GM12873 (cell line): Measurements from ENCODE around the gene F13A1.

Experiments
- TF ChIP-seq, protein P1 (sequence below): IDR thresholded peaks from 2 replicates; pipeline ENCODE4 v1.5.1; 2012; ENCODE audit warnings: low read depth, mild to moderate bottlenecking, moderate library complexity, low read length, control low read depth; ENCODE audit not compliant: insufficient read depth; ENCODE audit errors: missing control alignments

The F13A1 gene

DNA sequence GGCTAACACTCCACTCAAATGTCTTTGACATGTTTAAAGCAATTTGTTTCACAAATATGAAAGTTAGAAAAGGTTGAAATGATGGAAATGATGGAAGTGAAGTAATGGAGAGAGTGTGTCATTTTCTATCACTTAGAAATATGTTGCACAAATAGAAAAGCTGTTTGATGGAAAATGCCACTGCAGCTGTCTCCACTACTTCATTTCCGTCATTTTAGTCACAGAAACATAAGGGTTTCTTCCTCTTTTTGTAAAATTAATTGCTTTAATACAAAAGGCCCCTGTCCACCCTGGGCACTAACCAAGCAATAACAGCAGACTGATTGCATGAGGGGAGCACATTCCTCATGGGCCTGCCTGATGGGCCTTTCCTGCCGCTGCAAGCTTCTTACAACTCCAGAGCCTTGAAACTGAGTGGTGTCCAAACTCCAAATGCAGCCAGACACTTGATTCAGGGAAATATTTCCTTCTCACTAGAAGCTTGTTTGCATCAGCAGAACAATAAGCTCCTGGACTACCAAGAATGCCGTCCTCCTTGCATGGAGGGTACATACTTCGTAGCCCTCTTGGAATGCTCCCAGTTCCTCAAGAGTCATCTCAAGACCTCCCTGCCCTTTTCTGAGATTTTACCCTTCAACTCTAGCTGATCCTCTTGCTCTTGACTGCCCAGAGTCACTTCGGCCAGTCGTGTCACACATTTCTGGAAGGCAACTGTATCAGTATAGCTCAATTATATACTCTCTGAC is 36.1 kb downstream of the F13A1 start:
- TF ChIP-seq, protein P1, sequence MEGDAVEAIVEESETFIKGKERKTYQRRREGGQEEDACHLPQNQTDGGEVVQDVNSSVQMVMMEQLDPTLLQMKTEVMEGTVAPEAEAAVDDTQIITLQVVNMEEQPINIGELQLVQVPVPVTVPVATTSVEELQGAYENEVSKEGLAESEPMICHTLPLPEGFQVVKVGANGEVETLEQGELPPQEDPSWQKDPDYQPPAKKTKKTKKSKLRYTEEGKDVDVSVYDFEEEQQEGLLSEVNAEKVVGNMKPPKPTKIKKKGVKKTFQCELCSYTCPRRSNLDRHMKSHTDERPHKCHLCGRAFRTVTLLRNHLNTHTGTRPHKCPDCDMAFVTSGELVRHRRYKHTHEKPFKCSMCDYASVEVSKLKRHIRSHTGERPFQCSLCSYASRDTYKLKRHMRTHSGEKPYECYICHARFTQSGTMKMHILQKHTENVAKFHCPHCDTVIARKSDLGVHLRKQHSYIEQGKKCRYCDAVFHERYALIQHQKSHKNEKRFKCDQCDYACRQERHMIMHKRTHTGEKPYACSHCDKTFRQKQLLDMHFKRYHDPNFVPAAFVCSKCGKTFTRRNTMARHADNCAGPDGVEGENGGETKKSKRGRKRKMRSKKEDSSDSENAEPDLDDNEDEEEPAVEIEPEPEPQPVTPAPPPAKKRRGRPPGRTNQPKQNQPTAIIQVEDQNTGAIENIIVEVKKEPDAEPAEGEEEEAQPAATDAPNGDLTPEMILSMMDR = no peak

DNA sequence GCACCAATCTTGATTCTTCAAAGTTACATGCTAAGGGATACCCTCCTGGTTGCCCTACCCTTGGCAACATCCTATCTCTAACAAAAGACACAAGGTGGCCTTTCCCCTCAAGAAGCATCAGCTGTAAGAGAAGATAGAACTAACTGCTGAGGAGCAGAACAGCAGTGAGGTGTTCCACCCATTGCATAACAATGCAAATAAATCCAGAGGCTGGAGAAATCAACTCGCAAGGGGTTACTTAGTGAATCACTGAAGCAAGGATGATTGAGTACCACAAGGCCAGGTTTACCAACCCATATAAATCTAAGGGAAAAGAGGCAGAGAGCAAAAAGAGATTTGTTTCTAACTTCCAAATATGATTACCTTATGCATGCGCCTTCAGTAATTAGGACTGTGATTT is 36.7 kb downstream of the F13A1 start:
- TF ChIP-seq, protein P1 = no peak

DNA sequence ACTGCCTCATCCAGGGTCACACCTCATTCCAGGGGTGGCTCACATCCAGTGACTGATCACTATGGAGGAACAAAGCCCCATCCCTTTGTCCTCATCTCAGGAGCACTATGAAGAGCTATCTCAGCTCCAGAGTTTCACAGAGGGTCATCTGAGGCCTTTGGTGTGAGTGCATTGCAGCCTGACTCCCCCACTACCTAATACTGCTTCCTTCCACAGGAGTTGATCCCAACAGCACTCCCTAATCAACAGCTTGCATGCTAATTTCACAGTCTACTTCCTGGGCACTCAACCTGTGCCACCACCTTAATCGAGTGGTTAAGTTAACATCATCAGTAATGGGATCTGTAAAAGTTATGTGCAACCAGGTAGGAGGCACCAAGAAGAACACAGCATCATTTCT is 37.7 kb downstream of the F13A1 start:
- TF ChIP-seq, protein P1 = no peak

DNA sequence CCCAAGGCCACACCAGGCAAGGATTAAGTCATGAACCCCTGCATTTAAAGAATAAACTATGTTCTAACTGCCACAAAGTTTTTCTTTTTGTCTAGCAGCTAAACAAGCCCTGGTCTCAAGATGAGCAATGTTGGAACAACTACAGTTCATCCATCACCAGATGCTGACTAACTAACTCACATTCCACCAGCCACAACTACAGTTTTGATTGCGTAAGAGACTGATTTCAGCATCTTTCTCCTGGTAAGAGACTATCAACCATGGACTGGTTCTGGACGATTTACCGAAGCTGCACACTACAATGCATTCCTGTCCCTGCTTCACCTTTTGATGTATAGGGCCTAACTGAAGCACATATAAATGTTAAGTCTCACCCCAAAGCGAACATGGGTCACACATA is 43.0 kb downstream of the F13A1 start:
- TF ChIP-seq, protein P1 = no peak

DNA sequence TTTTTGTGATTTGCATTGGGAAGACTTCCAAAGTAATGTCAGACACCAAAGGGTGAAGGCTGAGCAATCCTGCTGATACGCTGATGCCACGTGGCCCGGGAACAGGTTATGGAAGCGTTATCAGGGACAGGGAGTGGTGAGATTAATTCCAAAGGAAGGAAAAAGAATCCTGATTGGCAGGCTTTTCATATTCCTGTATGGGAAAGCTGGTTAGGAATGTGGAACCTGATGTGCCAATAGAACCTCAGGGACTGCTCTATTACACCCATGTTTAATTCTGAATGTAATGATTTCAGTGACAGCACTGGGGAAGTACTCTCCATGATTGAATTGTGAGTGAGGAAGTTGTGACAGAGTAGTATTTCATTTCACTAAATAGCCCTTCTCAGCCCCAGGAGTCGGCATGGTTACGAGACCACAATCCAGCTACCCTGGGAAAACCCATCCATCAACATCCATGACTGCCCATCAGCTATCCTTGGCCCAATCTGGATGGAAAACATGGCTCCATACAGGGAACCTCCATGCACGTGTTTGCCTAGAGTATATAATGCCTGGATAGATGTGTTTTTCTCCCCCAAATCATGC is 49.4 kb downstream of the F13A1 start:
- TF ChIP-seq, protein P1 = no peak

DNA sequence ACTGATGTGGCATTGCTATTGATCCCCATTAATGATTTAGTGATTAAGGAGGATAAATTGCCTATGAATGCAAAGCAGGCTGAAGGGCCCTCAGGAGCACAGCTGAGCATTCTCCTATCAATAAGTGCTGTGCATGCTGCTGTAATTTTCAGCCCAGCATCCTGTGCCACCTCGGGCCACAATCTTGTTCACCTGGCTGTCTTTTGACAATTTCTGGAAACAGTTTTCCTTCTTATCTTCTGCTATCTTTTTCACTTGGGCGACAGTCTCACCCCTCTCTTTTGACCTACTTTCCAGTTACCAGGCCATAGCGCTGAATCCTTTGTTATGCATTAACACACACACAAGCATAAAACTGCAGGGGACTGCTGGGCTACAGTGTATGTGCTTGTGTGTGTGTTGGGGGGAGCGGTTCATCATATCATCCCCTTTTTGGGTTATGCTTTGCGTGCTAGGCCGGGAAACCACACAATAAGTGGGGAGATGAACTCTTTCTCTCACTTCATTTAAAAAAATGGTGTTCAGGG is 60.2 kb downstream of the F13A1 start:
- TF ChIP-seq, protein P1 = no peak

DNA sequence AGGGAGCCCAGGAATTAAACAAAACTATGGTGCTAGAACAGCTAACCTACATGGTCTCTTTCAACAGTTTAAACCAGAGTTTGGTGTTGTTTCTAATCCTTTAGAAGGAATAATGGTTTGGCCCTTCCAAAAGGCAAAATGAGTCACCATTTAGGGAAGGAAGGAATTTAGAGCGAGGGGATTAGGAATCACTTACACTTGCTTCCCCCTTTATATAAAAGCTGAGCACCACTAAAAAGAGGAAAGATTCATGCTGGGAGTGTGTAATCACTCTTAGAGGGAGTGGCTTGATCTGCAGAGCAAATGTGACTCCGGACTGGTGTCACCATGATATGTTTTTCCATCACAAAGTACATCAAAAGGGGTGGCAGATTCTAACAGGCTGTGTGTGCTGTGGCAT is 63.6 kb downstream of the F13A1 start:
- TF ChIP-seq, protein P1 = no peak
